Sigmoid colon (tissue), 7 donors: ENCODE results near the gene NTM. TPM values are rescaled to one million over a fixed set of nuclear protein-coding genes. Genes with fewer than 3 reads are reported as not detected.

Experiments used
- DNase-seq: peaks from one replicate; pipeline ENCODE4 v3.0.0-alpha.2; 2019
- H3K27ac ChIP-seq, 4 donors: fragments of 200-600 bp; sonication (generic); one replicate each; pipeline ENCODE4 v1.5.1; 2016 to 2019; ENCODE audit warnings: mild to moderate bottlenecking in 1 of 4
- H3K27me3 ChIP-seq, 3 donors: fragments of 200-600 bp; sonication (generic); one replicate each; pipeline ENCODE4 v1.5.1; 2019; ENCODE audit warnings: mild to moderate bottlenecking in 1 of 3
- H3K36me3 ChIP-seq, 4 donors: fragments of 200-600 bp; sonication (generic); one replicate each; pipeline ENCODE4 v1.5.1; 2016 to 2019
- H3K4me1 ChIP-seq, 4 donors: fragments of 200-600 bp; sonication (generic); one replicate each; pipeline ENCODE4 v1.5.1; 2017 to 2019
- H3K4me3 ChIP-seq, 4 donors: fragments of 200-600 bp; sonication (generic); one replicate each; pipeline ENCODE4 v1.5.1; 2017 to 2019; ENCODE audit warnings: mild to moderate bottlenecking in 2 of 4, moderate library complexity in 1 of 4
- H3K9me3 ChIP-seq, 4 donors: fragments of 200-600 bp in 3 of 4; sonication (generic) in 3 of 4; one replicate each; pipeline versions ENCODE4 v1.5.1 to v1.6.1; 2013 to 2019
- EP300 ChIP-seq, 4 donors: sonication (generic); formaldehyde crosslinking; IDR thresholded peaks; one replicate each; pipeline ENCODE4 v1.6.1; 2017; ENCODE audit warnings: antibody characterized with exemption in 4 of 4
- POLR2A ChIP-seq, 2 donors: fragments of 450-650 bp; IDR thresholded peaks; one replicate each; pipeline ENCODE4 v1.6.1; 2016; ENCODE audit warnings: antibody characterized with exemption in 2 of 2, mild to moderate bottlenecking in 2 of 2, moderate library complexity in 2 of 2
- POLR2AphosphoS5 ChIP-seq, 4 donors: sonication (generic); formaldehyde crosslinking; IDR thresholded peaks; one replicate each; pipeline ENCODE4 v1.6.1; 2017; ENCODE audit warnings: antibody characterized with exemption in 4 of 4
- WGBS, 2 donors: extraction: QIAGEN DNeasy Blood & Tissue Kit; methylation state at CpG; one replicate each; pipeline ENCODE4 v1.1.7; 2013; 5-methylcytosine and 5-hydroxymethylcytosine counted together
- intact Hi-C: fragments of 100-400 bp; cut with DNase I; formaldehyde crosslinking; loops from one replicate; pipeline ENCODE4 v1.15.1; 2023
- polyA plus RNA-seq, 3 donors: library from polyadenylated mRNA; stranded (reverse); fragments of 200-250 nt; gene quantifications; one replicate each; pipeline ENCODE4 v1.2.3, GENCODE V29; 2013
- total RNA-seq, 4 donors: library from RNA; depleted of rRNA; stranded (reverse); fragments of >200 nt; gene quantifications; one replicate each; pipeline ENCODE4 v1.1.0, GENCODE V29; 2016
- TF ChIP-seq, protein P1 (sequence below), 4 experiments: fragments of 450-650 bp in 3 of 4; fragments of 200-600 bp in 1 of 4; IDR thresholded peaks; one replicate each; pipeline ENCODE4 v1.5.1; 2016 to 2019; ENCODE audit warnings: antibody characterized with exemption in 4 of 4, mild to moderate bottlenecking in 3 of 4, moderate library complexity in 2 of 4
- donor health status: healthy with polysubstance abuse.
- donor health status: Bipolar disorder and iron deficiency.
- donor health status: healthy.

The NTM gene
- total and polyA plus RNA-seq, 7 donors, result 0.96 to 18.3 (median 6.4) TPM; not detected in 1

DNA sequence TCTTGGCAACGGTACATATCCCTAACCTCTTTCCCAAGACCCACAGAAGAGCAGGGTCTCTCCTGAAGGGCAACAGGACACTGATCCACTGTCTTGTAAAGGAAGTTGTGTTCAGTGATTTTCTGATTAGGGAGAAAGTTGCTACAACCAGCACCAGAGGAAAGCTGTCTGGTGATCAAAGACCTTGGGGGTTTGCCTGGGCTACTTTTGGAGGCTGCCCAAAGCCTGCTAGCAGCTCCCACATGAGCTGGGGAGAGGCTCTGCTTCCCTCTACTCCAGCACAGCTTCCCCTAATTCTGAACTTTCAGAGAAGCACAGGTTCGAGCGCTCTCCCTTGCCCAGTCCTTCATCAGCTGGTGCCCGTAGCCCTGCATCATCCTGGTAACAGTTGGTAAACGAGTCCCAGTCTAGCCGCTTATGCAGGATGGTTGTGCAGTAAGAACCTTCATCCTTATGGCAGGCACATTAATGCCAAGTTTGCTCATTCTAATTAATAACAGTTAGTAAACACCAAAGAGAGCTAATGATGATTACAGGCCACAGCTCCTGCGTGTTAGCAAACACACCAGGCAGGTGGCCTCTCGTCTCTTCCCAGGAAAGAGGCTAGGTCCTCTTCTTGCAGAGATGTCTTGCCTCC is 173.1 kb downstream of the NTM start:
- Histone ChIP-seq H3K27me3 (no peaks in the 10 kb centered on the region), H3K36me3 (no peaks in the 10 kb centered on the region), H3K4me1 (peaks cover 0 to 7% (median 0%) of the 10 kb centered on the region in 4 donors), H3K4me3 (no peak overlapping the region), H3K9me3 (peaks cover 0 to 3% (median 0%) of the 10 kb centered on the region in 4 donors), H3K27ac (no peak overlapping the region)
- TF ChIP-seq EP300 (IDR thresholded peaks at IDR 0.05) (no peak), POLR2AphosphoS5 (IDR thresholded peaks at IDR 0.05) (no peak), POLR2A (IDR thresholded peaks at IDR 0.05) (no peak)
- TF ChIP-seq, protein P1, sequence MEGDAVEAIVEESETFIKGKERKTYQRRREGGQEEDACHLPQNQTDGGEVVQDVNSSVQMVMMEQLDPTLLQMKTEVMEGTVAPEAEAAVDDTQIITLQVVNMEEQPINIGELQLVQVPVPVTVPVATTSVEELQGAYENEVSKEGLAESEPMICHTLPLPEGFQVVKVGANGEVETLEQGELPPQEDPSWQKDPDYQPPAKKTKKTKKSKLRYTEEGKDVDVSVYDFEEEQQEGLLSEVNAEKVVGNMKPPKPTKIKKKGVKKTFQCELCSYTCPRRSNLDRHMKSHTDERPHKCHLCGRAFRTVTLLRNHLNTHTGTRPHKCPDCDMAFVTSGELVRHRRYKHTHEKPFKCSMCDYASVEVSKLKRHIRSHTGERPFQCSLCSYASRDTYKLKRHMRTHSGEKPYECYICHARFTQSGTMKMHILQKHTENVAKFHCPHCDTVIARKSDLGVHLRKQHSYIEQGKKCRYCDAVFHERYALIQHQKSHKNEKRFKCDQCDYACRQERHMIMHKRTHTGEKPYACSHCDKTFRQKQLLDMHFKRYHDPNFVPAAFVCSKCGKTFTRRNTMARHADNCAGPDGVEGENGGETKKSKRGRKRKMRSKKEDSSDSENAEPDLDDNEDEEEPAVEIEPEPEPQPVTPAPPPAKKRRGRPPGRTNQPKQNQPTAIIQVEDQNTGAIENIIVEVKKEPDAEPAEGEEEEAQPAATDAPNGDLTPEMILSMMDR (IDR thresholded peaks at IDR 0.05), result no peak
- intact Hi-C loops, result no loop called here
- WGBS, 2 donors, result 67 to 68% methylated on average over 8 of the region's 8 CpGs
- DNase-seq, result no peak

- TF ChIP-seq, protein P1 (IDR thresholded peaks at IDR 0.05), result no peak
- no peak for TF ChIP-seq EP300 (IDR thresholded peaks at IDR 0.05)
- WGBS, 2 donors, result 44 to 48% methylated on average over 9 of the region's 9 CpGs
- H3K36me3 ChIP-seq, result no peaks in the 10 kb centered on the region
- no peaks in the 10 kb centered on the region for H3K27me3 ChIP-seq
- DNase-seq, result no peak
- intact Hi-C loops, result no loop called here
- H3K4me3 ChIP-seq, result no peak overlapping the region
- no peak overlapping the region for H3K27ac ChIP-seq
- peaks cover 0 to 3% (median 0%) of the 10 kb centered on the region in 4 donors for H3K9me3 ChIP-seq
- H3K4me1 ChIP-seq, result peaks cover 0 to 6% (median 0%) of the 10 kb centered on the region in 4 donors
Measured at GRCh38 chr11:131544591-131544990, 174.2 kb downstream of the NTM start.

GRCh38 chr11:131546218-131546895 is 175.9 kb downstream of the NTM start:
- peaks cover 0 to 6% (median 0%) of the 10 kb centered on the region in 4 donors for H3K4me1 ChIP-seq
- intact Hi-C loops, result no loop called here
- no peaks in the 10 kb centered on the region for H3K36me3 ChIP-seq
- peak overlapping the region; percentile 12 to 39 (median 30) for H3K4me3 ChIP-seq
- no peak for TF ChIP-seq EP300 (IDR thresholded peaks at IDR 0.05)
- no peak for TF ChIP-seq POLR2A (IDR thresholded peaks at IDR 0.05)
- peaks cover 0 to 3% (median 0%) of the 10 kb centered on the region in 4 donors for H3K9me3 ChIP-seq
- no peaks in the 10 kb centered on the region for H3K27me3 ChIP-seq
- DNase-seq, result no peak
- no peak overlapping the region for H3K27ac ChIP-seq
- WGBS, 2 donors, result 46 to 52% methylated on average over 10 of the region's 10 CpGs

GRCh38 chr11:131549099-131549498 is 178.7 kb downstream of the NTM start:
- intact Hi-C loops, result no loop called here
- Histone ChIP-seq H3K36me3 (no peaks in the 10 kb centered on the region), H3K4me1 (peaks cover 0 to 6% (median 0%) of the 10 kb centered on the region in 4 donors), H3K9me3 (no peaks in the 10 kb centered on the region), H3K27me3 (no peaks in the 10 kb centered on the region), H3K27ac (no peak overlapping the region), H3K4me3 (no peak overlapping the region)
- no peak for DNase-seq
- WGBS, 2 donors, result 88 to 93% methylated on average over 2 of the region's 2 CpGs
- TF ChIP-seq, protein P1 (IDR thresholded peaks at IDR 0.05), result no peak
- TF ChIP-seq EP300 (IDR thresholded peaks at IDR 0.05) (no peak), POLR2AphosphoS5 (IDR thresholded peaks at IDR 0.05) (no peak), POLR2A (IDR thresholded peaks at IDR 0.05) (no peak)

DNA sequence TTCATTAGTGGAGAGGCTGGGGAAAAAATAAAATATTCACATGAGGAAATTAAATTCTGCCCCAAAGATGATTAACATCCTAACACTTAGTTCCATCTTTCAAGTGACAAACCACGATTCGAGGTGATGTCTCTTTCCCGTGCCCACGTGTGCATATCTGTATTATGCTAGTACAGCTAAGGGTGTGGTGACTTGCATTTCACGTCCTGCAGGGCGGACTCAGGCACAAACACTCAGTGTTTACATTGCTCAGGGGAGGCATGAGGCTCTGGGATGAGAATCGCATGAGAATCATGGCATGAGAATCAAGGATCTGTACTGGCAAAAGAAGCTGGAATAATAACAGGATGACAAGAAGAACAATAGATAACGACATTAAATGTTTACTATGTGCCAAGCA is 179.4 kb downstream of the NTM start:
- no peaks in the 10 kb centered on the region for H3K9me3 ChIP-seq
- H3K27me3 ChIP-seq, result no peaks in the 10 kb centered on the region
- H3K27ac ChIP-seq, result no peak overlapping the region
- no peak for DNase-seq
- no peaks in the 10 kb centered on the region for H3K36me3 ChIP-seq
- intact Hi-C loops, result no loop called here
- TF ChIP-seq, protein P1 (IDR thresholded peaks at IDR 0.05), result no peak
- TF ChIP-seq POLR2AphosphoS5 (IDR thresholded peaks at IDR 0.05), result no peak
- no peak for TF ChIP-seq EP300 (IDR thresholded peaks at IDR 0.05)
- no peak for TF ChIP-seq POLR2A (IDR thresholded peaks at IDR 0.05)
- 38 to 70% methylated on average over 8 of the region's 8 CpGs for WGBS, 2 donors
- H3K4me1 ChIP-seq, result peaks cover 0 to 6% (median 0%) of the 10 kb centered on the region in 4 donors
- no peak overlapping the region for H3K4me3 ChIP-seq
